GM23338 (cell line): Measurements from ENCODE around the gene MAFB. TPM values are rescaled to one million over a fixed set of nuclear protein-coding genes. Genes with fewer than 3 reads are reported as not detected.

ENCODE experiments used
- ATAC-seq: fragments of 200-7000 bp; cut with Tn5 transposase; 3 replicates; pipeline ENCODE4 v1.9.1; 2020
- DNase-seq: peaks from one replicate; pipeline ENCODE4 v3.0.0-alpha.2; 2015; ENCODE audit warnings: low spot score
- H2AFZ ChIP-seq: fragments of 200-600 bp; sonication (generic); 2 replicates; pipeline ENCODE4 v1.8.0; 2016; ENCODE audit warnings: antibody characterized with exemption, mild to moderate bottlenecking, moderate library complexity
- H3F3A ChIP-seq: fragments of 200-600 bp; sonication (generic); replicated peaks from 2 replicates; pipeline ENCODE4 v1.8.0; 2017; ENCODE audit warnings: antibody characterized with exemption, mixed run types, low read depth
- H3K27ac ChIP-seq: fragments of 200-600 bp; sonication (generic); 2 replicates; pipeline ENCODE4 v1.6.1; 2016; ENCODE audit warnings: low read depth
- H3K27me3 ChIP-seq: fragments of 200-600 bp; sonication (generic); 2 replicates; pipeline ENCODE4 v1.8.0; 2016; ENCODE audit warnings: mild to moderate bottlenecking, mixed run types, moderate library complexity; ENCODE audit not compliant: insufficient read depth
- H3K36me3 ChIP-seq: fragments of 200-600 bp; sonication (generic); 2 replicates; pipeline ENCODE4 v1.8.0; 2016; ENCODE audit warnings: mild to moderate bottlenecking; ENCODE audit not compliant: insufficient read depth
- H3K4me1 ChIP-seq: fragments of 200-600 bp; sonication (generic); 2 replicates; pipeline ENCODE4 v1.8.0; 2016; ENCODE audit warnings: mild to moderate bottlenecking, moderate library complexity; ENCODE audit not compliant: insufficient read depth
- H3K4me2 ChIP-seq: fragments of 200-600 bp; sonication (generic); 2 replicates; pipeline ENCODE4 v1.7.1; 2017; ENCODE audit warnings: mixed run types
- H3K4me3 ChIP-seq: fragments of 200-600 bp; sonication (generic); 2 replicates; pipeline ENCODE4 v1.6.1; 2016; ENCODE audit warnings: mixed run types
- H3K79me2 ChIP-seq: fragments of 200-600 bp; sonication (generic); replicated peaks from 2 replicates; pipeline ENCODE4 v1.8.0; 2017; ENCODE audit warnings: mild to moderate bottlenecking; ENCODE audit not compliant: insufficient read depth
- H3K9me2 ChIP-seq: fragments of 200-600 bp; sonication (generic); 2 replicates; pipeline ENCODE4 v1.8.0; 2017; ENCODE audit not compliant: insufficient read depth
- H4K20me1 ChIP-seq: fragments of 200-600 bp; sonication (generic); replicated peaks from 2 replicates; pipeline ENCODE4 v1.8.0; 2017; ENCODE audit warnings: mild to moderate bottlenecking; ENCODE audit not compliant: insufficient read depth
- H3K27ac Mint-ChIP-seq: 2 replicates; pipeline ENCODE4 v1.8.0; 2020; ENCODE audit warnings: inconsistent platforms, mild to moderate bottlenecking, moderate library complexity, mixed read lengths
- H3K27me3 Mint-ChIP-seq: 3 replicates; pipeline ENCODE4 v1.8.0; 2022; ENCODE audit warnings: low read depth, mild to moderate bottlenecking, moderate library complexity, mixed read lengths, inconsistent platforms; ENCODE audit not compliant: insufficient read depth, poor library complexity
- H3K36me3 Mint-ChIP-seq: 3 replicates; pipeline ENCODE4 v1.8.0; 2021; ENCODE audit warnings: low read depth, mild to moderate bottlenecking, inconsistent platforms, moderate library complexity, mixed read lengths
- H3K4me1 Mint-ChIP-seq: 3 replicates; pipeline ENCODE4 v1.8.0; 2020; ENCODE audit warnings: mild to moderate bottlenecking, inconsistent platforms, mixed read lengths
- H3K4me3 Mint-ChIP-seq: 3 replicates; pipeline ENCODE4 v1.8.0; 2021; ENCODE audit warnings: moderate library complexity, mild to moderate bottlenecking, inconsistent platforms, mixed read lengths
- H3K9me3 Mint-ChIP-seq: 3 replicates; pipeline ENCODE4 v1.8.0; 2020; ENCODE audit warnings: moderate library complexity, mild to moderate bottlenecking, inconsistent platforms, mixed read lengths
- CREB1 ChIP-seq: fragments of 250-450 bp; sonication (Bioruptor Pico); IDR thresholded peaks from 2 replicates; pipeline ENCODE4 v1.5.0; 2020; ENCODE audit warnings: low read depth, mild to moderate bottlenecking, moderate library complexity
- CTCF ChIP-seq, 2 experiments: fragments of 200-600 bp in 1 of 2; sonication (generic) in 1 of 2; conservative IDR thresholded peaks; 2 replicates each; pipeline versions ENCODE4 v1.5.1 to v1.6.1; 2016 to 2017; ENCODE audit warnings: antibody characterized with exemption in 2 of 2, low read depth in 2 of 2, mild to moderate bottlenecking in 2 of 2, moderate library complexity in 1 of 2
- EZH2 ChIP-seq: fragments of 200-600 bp; sonication (generic); IDR thresholded peaks from one replicate; pipeline ENCODE4 v1.8.0; 2017; ENCODE audit warnings: antibody characterized with exemption, mild to moderate bottlenecking, low read depth; ENCODE audit not compliant: unreplicated experiment
- EZH2phosphoT487 ChIP-seq: fragments of 200-600 bp; sonication (generic); IDR thresholded peaks from one replicate; pipeline ENCODE4 v1.8.1; 2018; ENCODE audit warnings: antibody characterized with exemption; ENCODE audit not compliant: unreplicated experiment
- JUNB ChIP-seq: IDR thresholded peaks from one replicate; pipeline ENCODE4 v1.6.1; 2016; ENCODE audit warnings: antibody characterized with exemption; ENCODE audit not compliant: unreplicated experiment
- NANOG ChIP-seq: IDR thresholded peaks from 2 replicates; pipeline ENCODE4 v1.6.1; 2016; ENCODE audit warnings: antibody characterized with exemption, borderline replicate concordance
- POLR2AphosphoS5 ChIP-seq: IDR thresholded peaks from 2 replicates; pipeline ENCODE4 v1.6.1; 2016; ENCODE audit warnings: antibody characterized with exemption, low read depth
- STAT1 ChIP-seq: IDR thresholded peaks from one replicate; pipeline ENCODE4 v1.6.1; 2016; ENCODE audit warnings: antibody characterized with exemption; ENCODE audit not compliant: unreplicated experiment
- ZNF114 ChIP-seq: fragments of 250-450 bp; sonication (Bioruptor Pico); IDR thresholded peaks from 2 replicates; pipeline ENCODE4 v1.5.0; 2020; ENCODE audit warnings: mild to moderate bottlenecking, moderate library complexity
- ZNF331 ChIP-seq: fragments of 250-450 bp; sonication (Bioruptor Pico); IDR thresholded peaks from 2 replicates; pipeline ENCODE4 v1.5.0; 2020; ENCODE audit warnings: low read depth, mild to moderate bottlenecking, moderate library complexity
- ZNF462 ChIP-seq: fragments of 250-450 bp; sonication (Bioruptor Pico); IDR thresholded peaks from 2 replicates; pipeline ENCODE4 v1.5.0; 2020; ENCODE audit warnings: mild to moderate bottlenecking, moderate library complexity
- polyA plus RNA-seq: library from polyadenylated mRNA; unstranded; fragments of >200 nt; fragmentation: Nextera tagmentation; extraction: Ambion mirVana; gene quantifications from 2 replicates; pipeline ENCODE4 v1.2.1, GENCODE V29; 2016
- total RNA-seq: library from RNA; depleted of rRNA; stranded (reverse); fragments of >200 nt; shearing (Covaris generic); gene quantifications from 2 replicates; pipeline ENCODE4 v1.2.3, GENCODE V29; 2014
- TF ChIP-seq, protein P1 (sequence below): IDR thresholded peaks from 2 replicates; pipeline ENCODE4 v1.6.1; 2016; ENCODE audit warnings: antibody characterized with exemption
- TF ChIP-seq, protein P2 (sequence below): IDR thresholded peaks from one replicate; pipeline ENCODE4 v1.6.1; 2018; ENCODE audit warnings: antibody characterized with exemption; ENCODE audit not compliant: unreplicated experiment

MAFB gene
- total and polyA plus RNA-seq, 2 experiments from 2014 or later: 1.6 to 2.3 TPM

- DNase-seq (no peak), ATAC-seq (no peak)
- 0 out of 2 replicates have a peak, but pooled peaks cover 3% of the 10 kb centered on the region for H4K20me1 ChIP-seq
- H3K36me3 ChIP-seq: no peaks in the 10 kb centered on the region
- Mint-ChIP-seq H3K9me3 (0 out of 3 replicates have a peak, but pooled peaks cover 4% of the 10 kb centered on the region), H3K27me3 (peaks cover 42% of the 10 kb centered on the region), H3K36me3 (no peaks in the 10 kb centered on the region), H3K27ac (no peak overlapping the region), H3K4me3 (no peak overlapping the region), H3K4me1 (peaks cover 31% of the 10 kb centered on the region)
- no peaks in the 10 kb centered on the region for H3K9me2 ChIP-seq
- H3K4me2 ChIP-seq: no peak overlapping the region
- TF ChIP-seq CTCF (conservative IDR thresholded peaks at IDR 0.05; ENCODE audit: low read depth in 2 of 2) (no peak), POLR2AphosphoS5 (no peak), ZNF462 (CRISPR knock-in tag) (no peak), CREB1 (no peak), EZH2 (no peak), ZNF331 (CRISPR knock-in tag) (no peak), JUNB (no peak), NANOG (no peak), STAT1 (no peak), EZH2phosphoT487 (no peak), ZNF114 (CRISPR knock-in tag) (no peak)
- TF ChIP-seq, protein P1, sequence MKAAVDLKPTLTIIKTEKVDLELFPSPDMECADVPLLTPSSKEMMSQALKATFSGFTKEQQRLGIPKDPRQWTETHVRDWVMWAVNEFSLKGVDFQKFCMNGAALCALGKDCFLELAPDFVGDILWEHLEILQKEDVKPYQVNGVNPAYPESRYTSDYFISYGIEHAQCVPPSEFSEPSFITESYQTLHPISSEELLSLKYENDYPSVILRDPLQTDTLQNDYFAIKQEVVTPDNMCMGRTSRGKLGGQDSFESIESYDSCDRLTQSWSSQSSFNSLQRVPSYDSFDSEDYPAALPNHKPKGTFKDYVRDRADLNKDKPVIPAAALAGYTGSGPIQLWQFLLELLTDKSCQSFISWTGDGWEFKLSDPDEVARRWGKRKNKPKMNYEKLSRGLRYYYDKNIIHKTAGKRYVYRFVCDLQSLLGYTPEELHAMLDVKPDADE: no peak
- TF ChIP-seq, protein P2, sequence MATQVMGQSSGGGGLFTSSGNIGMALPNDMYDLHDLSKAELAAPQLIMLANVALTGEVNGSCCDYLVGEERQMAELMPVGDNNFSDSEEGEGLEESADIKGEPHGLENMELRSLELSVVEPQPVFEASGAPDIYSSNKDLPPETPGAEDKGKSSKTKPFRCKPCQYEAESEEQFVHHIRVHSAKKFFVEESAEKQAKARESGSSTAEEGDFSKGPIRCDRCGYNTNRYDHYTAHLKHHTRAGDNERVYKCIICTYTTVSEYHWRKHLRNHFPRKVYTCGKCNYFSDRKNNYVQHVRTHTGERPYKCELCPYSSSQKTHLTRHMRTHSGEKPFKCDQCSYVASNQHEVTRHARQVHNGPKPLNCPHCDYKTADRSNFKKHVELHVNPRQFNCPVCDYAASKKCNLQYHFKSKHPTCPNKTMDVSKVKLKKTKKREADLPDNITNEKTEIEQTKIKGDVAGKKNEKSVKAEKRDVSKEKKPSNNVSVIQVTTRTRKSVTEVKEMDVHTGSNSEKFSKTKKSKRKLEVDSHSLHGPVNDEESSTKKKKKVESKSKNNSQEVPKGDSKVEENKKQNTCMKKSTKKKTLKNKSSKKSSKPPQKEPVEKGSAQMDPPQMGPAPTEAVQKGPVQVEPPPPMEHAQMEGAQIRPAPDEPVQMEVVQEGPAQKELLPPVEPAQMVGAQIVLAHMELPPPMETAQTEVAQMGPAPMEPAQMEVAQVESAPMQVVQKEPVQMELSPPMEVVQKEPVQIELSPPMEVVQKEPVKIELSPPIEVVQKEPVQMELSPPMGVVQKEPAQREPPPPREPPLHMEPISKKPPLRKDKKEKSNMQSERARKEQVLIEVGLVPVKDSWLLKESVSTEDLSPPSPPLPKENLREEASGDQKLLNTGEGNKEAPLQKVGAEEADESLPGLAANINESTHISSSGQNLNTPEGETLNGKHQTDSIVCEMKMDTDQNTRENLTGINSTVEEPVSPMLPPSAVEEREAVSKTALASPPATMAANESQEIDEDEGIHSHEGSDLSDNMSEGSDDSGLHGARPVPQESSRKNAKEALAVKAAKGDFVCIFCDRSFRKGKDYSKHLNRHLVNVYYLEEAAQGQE: no peak
- H3K4me1 ChIP-seq: peaks cover 15% of the 10 kb centered on the region
- H3K4me3 ChIP-seq: no peak overlapping the region
- H3K27me3 ChIP-seq: peaks cover 55% of the 10 kb centered on the region
- peaks cover 9% of the 10 kb centered on the region for H3F3A ChIP-seq
- no peak overlapping the region for H3K27ac ChIP-seq
- no peaks in the 10 kb centered on the region for H3K79me2 ChIP-seq
- H2AFZ ChIP-seq: no peak overlapping the region
Measured at GRCh38 chr20:40678286-40678875, 10.7 kb downstream of the MAFB start.
